ENCODE data around the gene CDC6. TPM values are rescaled to one million over a fixed set of nuclear protein-coding genes. Genes with fewer than 3 reads are reported as not detected.

CDC6 gene
- total and polyA plus RNA-seq, 2 of the 8 experiments (the other 6 are each of a cell fraction or from before 2014, with no cell fraction given): 50.5 to 140 TPM

GRCh38 chr17:40326014-40326831, 38.5 kb downstream of the CDC6 start (continued):
- no peak for TF ChIP-seq CHD7 (IDR thresholded peaks at IDR 0.05; ENCODE audit: insufficient replicate concordance, low read length)
- TF ChIP-seq RFX5 (IDR thresholded peaks at IDR 0.05; ENCODE audit: borderline replicate concordance, low read depth, low read length): no peak
- TF ChIP-seq TEAD4 (IDR thresholded peaks at IDR 0.05; ENCODE audit: low read depth, low read length): no peak
- TF ChIP-seq RAD21 (IDR thresholded peaks at IDR 0.05 in 1 of 2, conservative IDR thresholded peaks at IDR 0.05 in 1 of 2; ENCODE audit: low read depth in 2 of 2, low read length in 2 of 2): no peak
- no peak for TF ChIP-seq HDAC6 (IDR thresholded peaks at IDR 0.05; ENCODE audit: low read depth, low read length)
- no peak for TF ChIP-seq YY1 (IDR thresholded peaks at IDR 0.05; ENCODE audit: low read depth, low read length)
- TF ChIP-seq KDM1A (IDR thresholded peaks at IDR 0.05; ENCODE audit: borderline replicate concordance, low read length): no peak
- no peak for TF ChIP-seq SIX5 (IDR thresholded peaks at IDR 0.05; ENCODE audit: low read depth, low read length)
- TF ChIP-seq E2F6 (IDR thresholded peaks at IDR 0.05): no peak
